ENCODE results near the gene ALOXE3. TPM values are rescaled to one million over a fixed set of nuclear protein-coding genes. Genes with fewer than 3 reads are reported as not detected.

Gene ALOXE3
- total RNA-seq, 2 donors from 2014 or later = not detected

DNA sequence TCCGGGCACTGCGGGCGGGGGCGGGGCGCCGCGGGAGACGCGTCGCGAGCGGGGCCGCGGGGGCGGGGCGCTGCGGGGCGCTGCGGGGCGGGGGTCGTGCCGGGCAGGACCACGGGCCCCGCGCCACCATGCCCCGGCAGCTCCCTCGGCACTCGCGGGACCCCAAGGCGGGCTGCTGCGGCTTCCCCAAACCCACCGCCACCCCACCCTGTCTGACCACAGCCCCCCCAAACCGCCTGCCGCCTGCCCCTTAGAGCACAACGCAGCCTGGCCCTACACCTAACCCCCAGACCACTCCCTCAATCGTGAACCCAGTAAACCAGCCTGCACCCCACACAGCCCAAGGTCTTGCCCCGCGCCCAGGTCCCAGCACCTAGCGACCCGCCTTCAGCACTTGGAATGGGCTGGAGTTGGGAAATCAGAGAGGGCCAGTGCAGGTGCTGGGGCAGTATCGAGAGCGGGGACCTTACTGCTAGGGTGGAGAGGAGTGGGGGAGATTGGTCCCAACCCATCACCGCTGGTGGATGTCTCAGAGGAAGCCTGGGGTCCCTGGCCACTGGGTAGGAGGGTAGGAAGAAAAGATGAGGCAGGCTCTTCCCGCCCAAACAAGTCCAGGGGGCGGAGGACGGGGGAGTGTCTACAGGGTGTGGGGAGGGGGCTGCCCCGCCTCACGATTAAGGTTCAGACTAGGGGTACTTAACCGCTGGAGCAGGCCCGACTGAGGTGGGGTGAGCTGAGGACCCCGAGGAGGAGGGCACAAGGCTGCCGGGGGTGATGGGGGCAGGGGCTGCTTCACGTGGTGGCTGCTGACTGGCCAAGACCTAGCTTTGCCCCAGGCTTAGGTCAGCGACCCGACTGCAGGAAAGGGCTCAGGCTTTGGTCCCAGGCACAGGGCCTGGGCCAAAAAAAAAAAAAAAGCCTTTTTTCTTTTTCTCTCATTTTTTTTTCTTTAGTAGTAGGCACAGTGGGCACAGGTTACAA, 45.0 kb upstream of the ALOXE3 start:
- H3K4me1 ChIP-seq (ENCODE audit: control insufficient read depth in 1 of 2, low read depth in 2 of 2) = peaks cover 28 to 44% of the 10 kb centered on the region in 2 donors
- DNase-seq (ENCODE audit: low spot score) = no peak

DNA sequence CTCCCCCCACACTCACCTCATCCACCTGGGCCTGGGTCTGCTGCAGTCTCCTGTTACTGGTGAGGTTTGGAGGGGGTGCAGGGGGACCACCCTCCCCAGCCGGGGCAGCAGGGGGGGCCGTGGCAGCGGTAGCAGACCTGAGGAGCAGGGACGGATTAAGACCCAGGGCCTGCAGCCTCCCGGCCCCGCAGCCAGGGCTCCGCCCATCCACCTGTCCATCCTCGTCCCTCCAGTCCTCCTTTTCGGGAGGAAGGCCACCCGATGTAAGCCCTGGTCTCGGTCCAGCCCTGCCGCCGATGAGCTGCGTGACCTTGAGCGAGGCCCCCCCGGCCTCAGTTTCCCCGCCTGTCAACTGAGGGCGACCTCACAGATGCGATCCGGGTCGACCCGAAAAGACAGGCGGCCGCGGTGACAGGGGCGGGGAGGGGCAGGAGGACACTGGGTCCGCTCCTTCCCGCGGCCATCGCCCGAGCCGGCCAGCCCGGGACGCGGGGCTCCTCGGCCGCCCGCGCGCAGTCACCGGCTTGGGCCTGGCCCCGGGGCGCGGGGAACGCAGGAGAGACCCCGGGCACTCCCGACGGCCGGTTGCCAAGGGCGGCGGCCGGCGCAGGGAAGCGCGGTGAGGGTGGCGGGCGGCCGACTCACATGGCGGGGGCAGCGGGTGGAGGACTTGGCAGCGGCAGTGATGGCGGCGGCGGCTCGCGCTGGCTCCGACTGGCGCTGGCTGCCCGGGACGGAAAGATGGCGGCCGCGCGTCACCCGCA, 44.1 kb upstream of the ALOXE3 start, which contains the start of gene VAMP2:
Gene VAMP2, minus strand, starts transcription at position 716 of the 764 bp plus-strand sequence. Its CDS starts 69 bp downstream, at position 647.
- peak within 1 kb of the TSS; percentile 100 for H3K4me3 ChIP-seq
- H3K27me3 ChIP-seq (replicated peaks; ENCODE audit: insufficient read depth) = no peaks in the 10 kb centered on the region
- ATAC-seq (ENCODE audit: insufficient number of reproducible peaks, low FRiP score, low read depth) = peak; percentile 38
- no peaks in the 10 kb centered on the region for H3K36me3 ChIP-seq
- H3K4me1 ChIP-seq (ENCODE audit: control insufficient read depth in 1 of 2, low read depth in 2 of 2) = peaks cover 28 to 51% of the 10 kb centered on the region in 2 donors
- peak within 1 kb of the TSS; percentile 98 to 99 for H3K27ac ChIP-seq
- DNase-seq (ENCODE audit: low spot score) = no peak
- H3K9me3 ChIP-seq = no peaks in the 10 kb centered on the region
- TF ChIP-seq, protein P1, sequence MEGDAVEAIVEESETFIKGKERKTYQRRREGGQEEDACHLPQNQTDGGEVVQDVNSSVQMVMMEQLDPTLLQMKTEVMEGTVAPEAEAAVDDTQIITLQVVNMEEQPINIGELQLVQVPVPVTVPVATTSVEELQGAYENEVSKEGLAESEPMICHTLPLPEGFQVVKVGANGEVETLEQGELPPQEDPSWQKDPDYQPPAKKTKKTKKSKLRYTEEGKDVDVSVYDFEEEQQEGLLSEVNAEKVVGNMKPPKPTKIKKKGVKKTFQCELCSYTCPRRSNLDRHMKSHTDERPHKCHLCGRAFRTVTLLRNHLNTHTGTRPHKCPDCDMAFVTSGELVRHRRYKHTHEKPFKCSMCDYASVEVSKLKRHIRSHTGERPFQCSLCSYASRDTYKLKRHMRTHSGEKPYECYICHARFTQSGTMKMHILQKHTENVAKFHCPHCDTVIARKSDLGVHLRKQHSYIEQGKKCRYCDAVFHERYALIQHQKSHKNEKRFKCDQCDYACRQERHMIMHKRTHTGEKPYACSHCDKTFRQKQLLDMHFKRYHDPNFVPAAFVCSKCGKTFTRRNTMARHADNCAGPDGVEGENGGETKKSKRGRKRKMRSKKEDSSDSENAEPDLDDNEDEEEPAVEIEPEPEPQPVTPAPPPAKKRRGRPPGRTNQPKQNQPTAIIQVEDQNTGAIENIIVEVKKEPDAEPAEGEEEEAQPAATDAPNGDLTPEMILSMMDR (IDR thresholded peaks at IDR 0.05) = no peak

More for the DNA sequence above, 45.0 kb upstream of the ALOXE3 start:
- Histone ChIP-seq H3K27ac (peak overlapping the region; percentile 98 to 99), H3K9me3 (no peaks in the 10 kb centered on the region), H3K4me3 (peak overlapping the region; percentile 100), H3K27me3 (replicated peaks; ENCODE audit: insufficient read depth) (no peaks in the 10 kb centered on the region), H3K36me3 (no peaks in the 10 kb centered on the region)
- no peak for ATAC-seq (ENCODE audit: insufficient number of reproducible peaks, low FRiP score, low read depth)
- TF ChIP-seq, protein P1 (IDR thresholded peaks at IDR 0.05) = no peak

DNA sequence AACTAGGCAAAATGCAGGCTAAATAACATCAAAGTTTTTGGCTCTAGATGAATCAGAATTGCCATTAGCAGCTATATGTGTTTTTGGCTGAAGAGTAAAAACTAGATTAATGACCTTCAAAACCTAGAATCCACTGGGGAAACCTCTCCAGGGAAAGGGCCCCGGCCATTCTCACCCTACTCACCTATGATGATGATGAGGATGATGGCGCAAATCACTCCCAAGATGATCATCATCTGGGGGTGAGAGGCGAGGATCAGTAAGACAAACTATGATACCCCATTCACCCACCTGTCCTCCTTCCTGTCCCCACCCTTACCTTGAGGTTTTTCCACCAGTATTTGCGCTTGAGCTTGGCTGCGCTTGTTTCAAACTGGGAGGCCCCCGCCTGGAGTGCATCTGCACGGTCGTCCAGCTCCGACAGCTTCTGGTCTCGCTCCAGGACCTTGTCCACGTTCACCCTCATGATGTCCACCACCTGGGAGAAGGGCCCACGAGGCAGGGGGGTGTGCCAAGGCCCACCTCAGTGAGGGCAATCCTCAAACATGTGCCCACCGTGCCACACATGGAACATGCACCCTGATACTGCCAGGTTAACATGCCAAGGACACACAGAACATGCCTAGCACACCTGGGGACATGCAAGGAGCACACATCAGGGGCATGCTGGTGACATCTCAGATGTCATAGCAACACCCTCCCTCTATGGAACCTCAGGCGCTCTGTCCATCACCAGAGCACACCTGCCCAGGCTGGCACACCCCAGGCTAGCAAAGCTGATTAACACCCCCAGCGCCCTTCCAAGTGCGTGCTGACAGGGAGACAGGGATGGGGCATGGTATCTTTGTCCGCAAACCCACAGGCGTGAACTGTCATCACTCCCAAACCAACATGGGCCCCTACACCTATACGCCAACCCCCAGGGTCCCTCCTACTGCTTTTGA, 43.2 kb upstream of the ALOXE3 start:
- TF ChIP-seq, protein P1 (IDR thresholded peaks at IDR 0.05) = no peak
- ATAC-seq (ENCODE audit: insufficient number of reproducible peaks, low FRiP score, low read depth) (no peak), DNase-seq (ENCODE audit: low spot score) (no peak)
- H3K4me1 ChIP-seq (ENCODE audit: control insufficient read depth in 1 of 2, low read depth in 2 of 2) = peaks cover 28 to 58% of the 10 kb centered on the region in 2 donors
- H3K4me3 ChIP-seq = peak overlapping the region; percentile 100
- H3K9me3 ChIP-seq = no peaks in the 10 kb centered on the region
- H3K36me3 ChIP-seq = no peaks in the 10 kb centered on the region
- no peaks in the 10 kb centered on the region for H3K27me3 ChIP-seq (replicated peaks; ENCODE audit: insufficient read depth)
- H3K27ac ChIP-seq = peak overlapping the region; percentile 98 to 99

DNA sequence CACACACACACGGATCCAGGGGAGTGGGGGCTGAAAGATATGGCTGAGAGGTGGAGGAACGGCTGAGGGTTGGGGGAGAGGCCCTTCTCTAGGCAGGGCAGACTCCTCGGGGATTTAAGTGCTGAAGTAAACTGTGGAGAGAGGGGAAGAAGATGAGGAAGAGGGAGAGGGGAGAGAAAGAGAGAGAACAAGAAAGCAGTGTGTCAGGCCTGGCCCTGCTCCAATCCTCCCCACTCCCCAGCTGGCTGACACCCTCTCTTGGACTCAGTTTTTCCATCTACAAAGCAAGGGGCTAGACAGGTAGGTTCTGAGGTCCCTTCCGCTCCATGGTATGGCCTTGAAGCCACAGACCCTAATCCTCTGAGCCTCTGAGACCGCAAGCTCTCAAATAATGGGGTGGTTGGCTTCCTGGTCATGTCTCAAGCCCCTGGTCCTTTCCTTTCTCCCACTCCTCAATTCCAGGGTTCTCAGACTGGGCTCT, 42.5 kb upstream of the ALOXE3 start:
- peak overlapping the region; percentile 0 for H3K4me3 ChIP-seq
- peaks cover 28 to 58% of the 10 kb centered on the region in 2 donors for H3K4me1 ChIP-seq (ENCODE audit: control insufficient read depth in 1 of 2, low read depth in 2 of 2)
- ATAC-seq (ENCODE audit: insufficient number of reproducible peaks, low FRiP score, low read depth) (no peak), DNase-seq (ENCODE audit: low spot score) (no peak)
- TF ChIP-seq, protein P1 (IDR thresholded peaks at IDR 0.05) = no peak
- no peaks in the 10 kb centered on the region for H3K36me3 ChIP-seq
- H3K27ac ChIP-seq = peak overlapping the region; percentile 98 to 99
- no peaks in the 10 kb centered on the region for H3K27me3 ChIP-seq (replicated peaks; ENCODE audit: insufficient read depth)
- H3K9me3 ChIP-seq = no peaks in the 10 kb centered on the region
